ENCODE results near the gene LTC4S.
"Not testable (repeated sequence)": the region's sequence is repeated elsewhere in the genome, so short reads cannot be mapped to it uniquely, and the experiment has no call there.

The LTC4S gene

DNA sequence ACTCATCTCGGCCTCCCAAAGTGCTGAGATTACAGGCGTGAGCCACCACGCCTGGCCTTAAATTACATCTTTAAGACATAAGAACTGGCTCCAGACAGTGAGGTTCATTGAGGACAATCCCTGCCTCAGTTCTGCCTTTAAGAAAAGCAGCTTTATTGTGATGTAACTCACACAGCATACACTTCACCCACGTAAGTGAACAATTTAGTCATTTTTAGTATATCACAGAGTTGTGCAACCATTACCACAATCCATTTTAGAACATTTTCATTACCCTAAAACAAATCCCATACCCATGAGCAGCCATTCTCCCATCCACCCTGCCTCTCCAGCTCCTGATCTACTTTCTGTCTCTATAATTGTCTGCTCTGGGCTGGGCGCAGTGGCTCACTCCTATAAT lies 24.0 kb upstream of the LTC4S start:
- FAIRE-seq = no peak

DNA sequence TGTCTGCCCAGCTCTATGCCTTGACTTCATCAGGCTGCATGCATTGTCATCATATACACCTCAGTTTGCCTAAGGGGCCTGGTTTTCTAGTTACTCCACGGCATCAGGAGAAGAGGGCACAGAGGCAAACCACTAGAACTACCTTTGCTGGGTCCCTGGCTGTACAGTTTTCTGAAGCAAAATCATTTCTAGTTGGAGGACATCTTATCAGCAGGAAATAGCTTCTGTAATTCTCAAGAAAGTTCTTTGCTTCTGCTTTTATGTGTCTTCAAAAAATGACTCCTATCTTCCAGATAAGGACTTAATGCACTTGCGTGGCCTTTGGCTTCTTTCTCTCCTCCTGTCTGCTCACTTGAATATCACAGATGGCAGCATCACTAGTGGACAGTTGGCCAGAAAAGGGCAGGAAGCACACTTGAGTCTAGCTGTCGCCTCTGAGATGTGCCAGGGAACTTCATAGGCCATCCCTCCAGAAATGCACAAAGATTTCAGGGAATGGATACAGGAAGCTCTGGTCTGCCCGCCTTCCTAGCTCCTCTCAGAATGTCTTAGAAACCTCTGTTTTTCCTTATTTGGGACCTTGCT lies 22.4 kb upstream of the LTC4S start:
- no peak for FAIRE-seq

DNA sequence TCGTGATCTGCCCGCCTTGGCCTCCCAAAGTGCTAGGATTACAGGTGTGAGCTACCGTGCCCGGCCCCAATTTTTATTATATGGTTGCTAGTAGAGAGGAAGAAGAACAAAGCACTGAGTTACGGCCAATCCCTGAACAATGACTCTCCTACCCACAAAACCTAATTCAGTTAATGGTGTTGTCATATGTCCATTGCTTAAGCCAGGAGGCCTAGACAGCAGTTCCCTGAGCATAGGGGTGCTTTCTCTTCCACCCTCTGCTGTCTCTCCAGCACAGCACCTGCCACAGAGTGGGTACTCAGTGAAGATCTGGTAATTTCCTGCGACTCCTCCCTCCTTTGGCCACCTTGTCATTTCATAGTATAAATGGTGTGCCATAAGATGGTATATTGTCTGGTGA lies 21.4 kb upstream of the LTC4S start:
- no peak for FAIRE-seq

DNA sequence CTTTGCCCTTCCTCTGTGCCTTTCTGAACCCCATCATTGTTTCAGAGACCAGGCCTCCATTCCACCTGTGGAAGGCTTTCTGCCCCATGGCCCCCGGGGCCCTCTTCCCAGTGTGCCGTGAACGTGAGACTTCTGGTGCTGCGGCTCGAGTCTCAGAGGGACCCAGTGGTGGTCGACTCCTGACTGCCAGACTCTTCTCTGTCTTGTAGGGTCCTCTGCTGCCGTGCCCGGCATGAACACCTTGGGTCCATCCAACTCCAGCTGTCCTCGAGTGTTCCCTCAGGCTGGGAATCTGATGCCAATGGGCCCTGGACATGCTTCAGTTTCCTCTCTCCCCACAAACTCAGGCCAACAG lies 20.1 kb upstream of the LTC4S start:
- no peak for FAIRE-seq

DNA sequence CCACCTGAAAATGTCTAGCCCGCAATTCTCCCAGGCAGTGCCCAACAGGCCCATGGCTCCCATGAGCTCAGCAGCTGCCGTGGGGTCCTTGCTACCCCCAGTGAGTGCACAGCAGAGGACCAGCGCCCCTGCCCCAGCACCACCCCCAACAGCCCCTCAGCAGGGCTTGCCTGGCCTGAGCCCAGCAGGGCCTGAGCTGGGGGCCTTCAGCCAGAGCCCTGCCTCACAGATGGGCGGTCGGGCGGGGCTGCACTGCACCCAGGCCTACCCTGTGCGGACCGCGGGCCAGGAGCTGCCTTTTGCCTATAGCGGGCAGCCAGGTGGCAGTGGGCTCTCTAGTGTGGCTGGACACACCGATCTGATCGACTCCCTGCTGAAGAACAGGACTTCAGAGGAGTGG lies 19.3 kb upstream of the LTC4S start:
- no peak for FAIRE-seq

DNA sequence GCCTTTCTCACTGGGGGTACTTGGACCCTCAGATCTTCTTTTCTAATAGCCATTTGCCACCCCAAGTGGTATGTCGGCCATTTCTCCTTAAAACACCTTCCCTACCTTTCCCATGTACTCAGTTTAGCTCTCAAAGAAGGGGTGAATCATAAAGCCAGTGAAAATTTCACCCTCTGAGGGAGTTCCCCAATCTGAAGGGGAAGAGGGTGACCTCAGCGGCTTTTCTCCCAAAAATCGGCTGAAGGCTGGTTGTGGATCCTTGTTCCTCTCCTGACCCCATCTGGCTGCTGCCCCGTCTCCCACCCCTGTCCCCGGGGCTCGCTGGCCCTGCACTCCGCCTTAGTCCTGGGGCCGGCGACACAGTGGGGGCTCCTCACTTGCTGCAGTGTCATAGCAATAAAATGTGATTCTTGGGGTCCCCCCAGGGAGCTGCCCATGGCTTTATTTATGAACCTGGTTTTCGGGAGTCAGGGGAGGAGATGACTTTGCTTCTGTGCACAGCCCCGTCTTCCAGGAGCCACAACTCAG lies 17.3 kb upstream of the LTC4S start:
- FAIRE-seq = no peak

DNA sequence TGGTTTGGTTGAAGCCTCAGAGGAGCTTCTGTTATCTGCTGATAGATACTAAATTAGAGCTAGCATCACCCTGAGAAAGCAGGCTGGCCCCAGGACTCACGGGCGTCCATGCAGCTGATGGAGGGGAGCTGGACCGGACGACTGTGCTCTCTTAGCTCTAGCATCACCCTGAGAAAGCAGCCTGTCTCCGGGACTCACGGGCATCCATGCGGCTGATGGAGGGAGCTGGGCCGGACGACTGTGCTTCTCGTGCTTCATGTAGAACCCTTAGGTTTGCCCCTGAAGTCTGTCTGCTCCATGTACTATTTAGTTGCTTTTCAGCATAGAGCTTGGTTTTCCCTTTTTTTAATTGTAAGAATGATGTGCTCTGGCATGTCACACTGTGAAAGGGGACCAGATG lies 16.3 kb upstream of the LTC4S start:
- FAIRE-seq = no peak

DNA sequence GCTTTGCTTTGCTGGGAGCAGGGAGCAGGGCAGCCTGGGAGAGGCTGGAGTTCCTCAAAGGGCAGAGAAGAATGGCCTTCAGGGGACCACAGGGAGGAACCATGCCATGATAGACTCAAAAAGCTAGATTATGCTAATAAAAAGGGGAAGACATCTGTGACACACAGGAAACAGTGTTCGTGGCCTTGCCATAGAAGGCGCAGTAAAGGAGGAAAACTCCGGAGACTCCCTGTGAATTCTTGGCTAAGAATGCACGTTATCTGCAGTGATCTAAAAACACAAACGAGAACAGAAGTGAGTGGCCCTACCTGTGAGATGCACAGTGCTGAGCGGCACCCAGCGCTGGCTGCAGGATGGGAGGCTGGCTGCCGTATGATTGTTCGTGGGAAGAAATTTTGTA lies 15.9 kb upstream of the LTC4S start:
- FAIRE-seq = no peak

DNA sequence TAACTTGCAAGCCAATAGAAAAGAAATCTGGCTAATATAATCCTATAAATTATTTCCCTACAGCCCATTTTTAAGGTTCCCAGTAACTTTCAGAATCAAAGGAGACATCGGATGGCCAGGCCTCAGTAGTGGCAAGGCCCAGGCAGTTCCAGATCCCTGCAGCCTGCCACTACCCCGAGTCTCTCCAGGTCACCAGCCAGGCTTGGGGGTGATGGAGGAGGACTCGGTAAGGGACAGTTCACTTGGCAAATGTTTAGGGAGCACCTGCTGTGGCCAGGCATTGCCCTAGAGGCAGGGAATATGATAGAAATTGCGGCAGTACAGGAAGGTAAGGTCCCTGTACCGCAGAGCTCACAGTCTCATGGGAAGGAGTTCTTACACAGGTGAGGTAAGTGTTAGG lies 15.2 kb upstream of the LTC4S start:
- FAIRE-seq = no peak

DNA sequence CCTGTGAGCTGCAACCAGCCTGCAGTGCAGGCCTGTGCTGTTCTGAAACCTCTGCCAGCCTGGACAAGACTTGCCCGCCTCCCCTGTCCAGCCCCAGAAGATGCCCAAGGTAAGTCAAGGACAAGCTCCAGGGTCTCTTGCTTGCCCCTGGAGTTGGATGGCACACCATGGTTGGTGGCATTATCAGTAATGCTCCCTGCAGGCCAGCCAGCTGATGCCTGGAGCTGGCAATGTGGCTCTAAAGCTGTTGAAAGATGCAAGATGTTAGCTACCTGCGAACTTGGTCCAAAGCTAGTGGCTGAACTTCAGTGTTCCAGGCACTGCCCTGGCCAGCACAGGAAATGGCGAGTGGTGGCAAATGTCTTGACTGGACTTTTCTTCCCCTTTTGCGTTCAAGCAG lies 14.0 kb upstream of the LTC4S start:
- no peak for FAIRE-seq

DNA sequence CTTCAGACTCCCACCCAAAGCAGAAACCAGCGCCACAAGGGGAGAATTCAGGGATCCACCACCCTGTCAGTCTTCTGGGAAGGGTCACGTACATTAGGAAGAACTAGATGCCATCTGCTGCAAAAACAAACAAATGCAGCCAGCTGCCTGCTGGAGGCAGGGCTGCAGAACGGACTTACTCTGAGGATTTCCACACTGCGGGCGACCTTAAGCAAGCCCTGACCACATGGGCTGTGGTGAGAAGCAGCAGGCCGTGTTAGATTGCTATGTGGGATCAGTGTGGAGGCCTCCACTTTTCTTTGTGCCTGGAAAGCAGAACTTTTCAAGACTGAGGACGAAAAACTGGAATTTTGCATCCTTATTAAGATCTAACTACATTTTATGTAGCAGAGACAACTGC lies 13.4 kb upstream of the LTC4S start:
- FAIRE-seq = no peak

DNA sequence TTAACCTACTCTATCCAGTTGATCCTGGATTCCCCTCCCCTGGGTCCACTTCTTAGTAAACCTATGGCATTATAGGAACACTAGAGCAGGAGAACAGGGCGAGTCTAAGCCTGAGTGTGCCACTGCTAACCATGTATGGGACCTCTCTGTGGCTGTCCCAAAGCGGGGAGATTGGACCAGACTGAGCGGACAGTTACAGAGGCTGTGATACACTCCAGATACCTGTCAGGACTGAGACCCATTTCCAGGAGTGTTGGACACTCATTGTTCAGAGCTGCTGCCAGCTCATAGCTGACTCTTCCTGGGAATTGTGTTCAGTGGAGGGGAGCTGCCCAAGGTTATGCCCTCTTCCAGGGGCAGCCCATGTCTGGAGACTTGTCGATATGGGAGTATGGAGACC lies 11.9 kb upstream of the LTC4S start:
- no peak for FAIRE-seq

DNA sequence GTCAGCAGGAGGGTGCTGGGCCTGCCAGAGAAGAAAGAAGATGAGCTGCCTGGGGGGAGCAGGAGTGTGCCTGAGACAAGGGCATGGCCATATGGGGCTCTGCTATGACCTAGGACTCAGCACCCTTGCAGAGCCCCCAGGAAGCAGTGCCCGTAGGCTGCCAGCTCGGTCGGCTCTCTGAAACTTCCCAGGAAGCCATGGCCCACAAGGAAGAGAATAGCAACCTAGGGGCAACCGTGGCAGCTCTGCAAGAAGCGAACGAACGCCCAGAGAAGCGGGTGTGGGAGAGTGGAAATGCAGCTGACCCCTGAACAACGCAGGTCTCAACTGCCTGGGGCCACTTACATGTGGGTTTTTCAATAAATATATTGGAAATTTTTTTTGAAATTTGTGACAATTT lies 10.7 kb upstream of the LTC4S start:
- FAIRE-seq = no peak

DNA sequence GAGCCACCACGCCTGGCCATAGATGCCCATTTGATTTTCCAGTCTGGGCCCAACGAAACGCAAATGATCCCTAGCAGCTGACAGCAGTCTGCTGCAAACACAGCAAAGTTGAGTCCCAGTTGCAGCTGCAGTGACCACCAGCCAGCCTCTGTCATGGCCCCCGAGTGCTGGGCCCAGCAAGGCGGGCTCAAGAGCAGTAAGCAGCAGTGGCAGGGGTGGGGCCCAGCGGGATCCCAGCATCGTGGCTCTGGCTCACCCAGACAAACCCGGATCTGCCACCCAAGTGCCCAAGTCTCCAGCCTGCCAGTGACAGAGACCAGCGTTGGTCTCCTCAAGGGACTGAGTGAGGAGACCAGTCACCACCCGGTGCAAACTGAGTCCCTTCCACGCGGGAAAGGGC lies 6.9 kb upstream of the LTC4S start:
- FAIRE-seq = no peak

DNA sequence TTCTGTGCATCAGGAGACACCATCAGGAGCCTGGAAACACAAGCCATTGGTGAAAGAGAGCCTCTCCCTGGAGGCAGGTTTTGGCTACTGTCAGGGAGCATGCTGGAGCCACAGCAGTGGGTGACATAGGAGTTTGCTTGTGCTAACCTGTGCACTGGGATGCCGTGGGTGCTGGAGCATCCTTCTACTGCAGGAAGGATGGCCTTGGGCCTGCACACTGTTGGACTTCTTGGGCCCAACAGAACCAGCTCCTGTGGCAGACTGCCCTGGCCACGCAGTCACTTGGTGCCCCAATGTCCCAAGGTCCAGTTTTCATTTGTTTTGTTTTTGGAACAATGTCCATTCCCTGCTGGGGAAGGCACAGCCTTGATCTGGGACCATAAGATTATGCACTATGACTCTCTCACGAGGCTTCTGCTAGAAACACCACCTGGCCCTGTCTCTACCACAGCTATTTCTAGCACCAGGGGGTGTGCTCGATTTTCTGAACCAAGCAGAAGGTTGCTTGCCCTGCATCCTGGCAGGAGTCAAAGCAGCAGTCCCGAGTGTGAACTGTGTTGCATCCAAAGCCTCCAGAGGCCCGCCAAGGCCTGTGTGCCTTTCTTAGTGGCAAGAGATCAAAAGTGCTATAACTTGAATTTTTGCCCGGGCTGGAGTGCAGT lies 5.5 kb upstream of the LTC4S start:
- no peak for FAIRE-seq

DNA sequence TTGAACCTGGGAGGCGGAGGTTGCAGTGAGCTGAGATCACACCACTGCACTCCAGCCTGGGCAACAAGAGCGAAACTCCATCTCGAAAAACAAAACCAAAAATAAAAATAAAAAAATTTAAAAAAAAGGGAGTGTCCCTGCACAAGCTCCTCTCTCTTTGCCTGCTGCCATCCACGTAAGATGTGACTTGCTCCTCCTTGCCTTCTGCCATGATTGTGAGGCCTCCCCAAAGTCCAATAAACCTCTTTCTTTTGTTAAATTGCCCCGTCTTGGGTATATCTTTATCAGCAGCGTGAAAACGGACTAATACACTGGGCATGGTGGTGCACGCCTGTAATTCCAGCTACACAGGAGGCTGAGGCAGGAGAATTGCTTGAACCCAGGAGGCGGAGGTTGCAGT lies 4.5 kb upstream of the LTC4S start:
- not testable (repeated sequence) for FAIRE-seq

DNA sequence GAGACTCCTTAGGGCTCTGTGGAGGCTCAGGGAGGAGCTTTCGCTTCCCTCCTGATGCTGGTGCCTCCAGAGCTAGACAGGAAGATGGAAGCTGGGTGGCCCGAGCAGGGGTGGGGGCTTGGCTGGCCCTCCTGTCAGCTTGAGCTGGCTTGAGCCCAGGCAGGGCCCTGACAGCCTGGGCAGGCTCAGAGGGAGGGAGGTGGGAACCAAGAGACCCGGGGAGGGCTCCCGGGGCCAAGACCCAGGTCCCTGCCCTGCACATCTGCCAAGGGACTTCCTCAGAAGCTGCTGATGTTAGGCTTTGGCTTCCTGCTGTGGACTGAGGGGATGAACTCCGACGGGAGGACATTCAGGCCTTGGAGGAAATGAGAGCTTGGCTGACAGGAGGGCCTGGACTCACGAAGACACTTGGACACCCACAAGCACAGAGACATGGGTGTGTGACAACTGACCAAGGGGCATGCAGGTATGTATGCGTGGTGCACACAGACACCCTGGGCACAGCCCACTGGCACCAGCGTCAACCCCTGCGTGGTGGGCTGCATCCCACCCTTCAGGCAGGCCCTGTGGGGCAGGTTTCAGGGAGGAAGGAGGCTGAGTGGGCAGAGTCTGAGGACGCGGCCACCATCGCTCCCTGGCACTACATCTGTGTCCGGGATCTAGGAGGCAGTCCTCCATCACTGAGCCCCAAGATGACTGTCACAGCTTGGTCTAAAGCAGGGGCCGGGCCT lies 1.7 kb upstream of the LTC4S start:
- FAIRE-seq = no peak

DNA sequence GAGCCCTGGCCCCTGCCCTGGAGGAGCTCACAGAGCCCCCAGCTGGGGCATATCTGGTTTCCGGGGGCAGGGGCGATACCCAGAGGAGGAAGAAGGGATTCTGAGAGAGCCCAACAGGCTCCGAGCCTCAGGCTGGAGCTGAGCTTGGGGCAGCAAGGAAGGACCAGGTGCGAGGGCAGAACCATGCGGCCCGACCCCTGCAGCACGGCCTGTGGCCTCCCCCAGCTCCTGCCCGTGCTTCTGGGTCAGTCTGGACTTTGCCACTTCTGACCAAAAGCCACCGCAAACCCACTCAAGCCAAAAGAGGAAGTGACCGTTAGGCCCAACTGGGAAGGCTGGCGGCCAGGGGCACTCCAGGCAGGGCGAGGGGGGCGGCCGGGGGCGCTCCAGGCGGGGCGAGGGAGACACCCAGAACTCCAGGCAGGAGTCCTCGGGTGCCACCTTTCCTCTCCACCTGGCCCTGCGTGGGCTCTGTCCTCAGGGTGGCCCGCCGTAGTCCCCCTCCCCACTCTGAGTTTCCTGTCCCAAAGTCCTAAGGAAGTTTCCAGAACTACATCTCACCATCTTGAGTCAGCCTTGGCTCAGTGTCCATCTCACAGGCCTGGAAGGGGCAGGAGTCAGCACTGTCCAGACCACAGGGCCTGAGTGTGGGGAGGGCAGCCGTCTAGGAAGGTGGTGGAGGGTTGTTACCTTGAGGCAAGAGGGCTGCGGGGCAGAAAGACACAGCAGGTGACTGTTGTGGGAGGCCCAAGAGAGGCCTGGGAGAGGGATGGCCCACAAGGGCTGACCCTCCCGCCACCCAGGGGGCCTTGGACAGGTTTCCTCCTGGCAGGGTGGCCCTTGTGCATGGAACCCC lies 946 bp upstream of the LTC4S start:
- FAIRE-seq = no peak

DNA sequence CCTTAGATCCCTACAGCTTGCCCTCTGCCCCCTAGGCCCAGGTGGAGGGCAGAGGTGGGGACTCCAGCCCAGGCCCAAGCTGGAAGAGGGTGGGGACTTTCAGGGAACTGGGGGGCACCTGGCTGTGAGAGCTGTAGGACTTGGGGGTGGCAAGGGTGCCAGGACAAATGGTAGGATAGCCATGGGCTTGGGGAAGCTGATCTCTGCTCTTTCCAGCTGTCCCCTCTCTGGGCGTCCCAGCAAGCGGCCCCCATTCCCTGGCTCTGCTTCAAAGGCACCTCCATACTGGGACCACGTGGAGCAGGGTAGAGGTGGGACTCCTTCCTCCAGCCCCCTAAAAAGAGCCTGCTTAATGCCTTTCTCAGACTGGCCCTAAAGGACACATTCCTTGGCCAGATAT lies 385 bp downstream of the LTC4S start:
- FAIRE-seq = no peak

DNA sequence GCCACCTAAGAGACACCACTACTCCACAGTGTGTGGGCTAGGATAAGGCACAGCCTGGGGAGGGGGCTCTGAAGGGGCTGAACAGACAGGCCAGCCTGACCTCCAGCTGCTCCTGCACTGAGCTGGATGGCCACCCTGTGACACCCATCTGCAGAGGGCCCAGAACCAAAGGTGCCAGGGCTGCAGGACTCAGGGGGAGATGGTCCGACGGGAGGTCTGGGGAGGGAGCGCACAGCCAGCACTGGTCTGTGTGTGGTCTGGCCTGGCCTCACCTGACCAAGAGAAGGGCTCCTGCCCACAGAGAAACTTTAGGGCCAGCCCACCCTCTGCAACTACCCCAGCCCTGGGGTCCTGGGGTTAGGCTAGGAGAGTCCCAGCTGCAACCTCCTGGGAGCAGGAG lies 789 bp downstream of the LTC4S start:
- no peak for FAIRE-seq

DNA sequence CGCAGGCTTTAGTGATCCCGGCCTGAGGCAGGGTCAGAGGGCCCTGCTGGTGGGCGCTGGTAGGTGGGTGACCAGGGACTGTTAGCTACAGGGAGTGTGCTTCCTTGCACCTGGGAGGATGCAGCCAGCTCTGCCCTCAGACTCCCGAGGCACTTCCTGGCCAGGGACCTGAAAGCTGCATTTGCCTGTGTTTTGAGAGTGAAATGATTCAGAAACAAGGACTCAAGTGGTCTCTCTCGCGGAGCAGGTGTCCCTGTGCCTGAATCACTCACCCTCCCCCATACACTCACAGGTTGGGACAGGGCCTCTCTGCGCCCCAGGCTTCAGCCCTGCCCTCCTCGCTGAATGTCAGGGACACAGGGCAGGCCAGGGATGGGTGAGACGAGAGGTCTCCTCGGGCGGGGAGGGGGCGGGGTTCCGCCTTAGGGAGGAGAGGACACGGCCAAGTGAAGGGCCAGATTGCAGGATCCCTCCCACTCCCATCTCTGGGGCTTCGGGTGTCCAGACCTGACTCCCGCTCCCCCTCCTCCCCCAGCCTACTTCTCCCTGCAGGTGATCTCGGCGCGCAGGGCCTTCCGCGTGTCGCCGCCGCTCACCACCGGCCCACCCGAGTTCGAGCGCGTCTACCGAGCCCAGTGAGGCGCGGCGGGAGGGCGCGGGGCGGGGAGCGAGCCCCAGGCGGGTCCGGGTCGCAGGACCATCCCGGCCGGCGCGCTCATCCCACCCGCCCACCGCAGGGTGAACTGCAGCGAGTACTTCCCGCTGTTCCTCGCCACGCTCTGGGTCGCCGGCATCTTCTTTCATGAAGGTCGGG lies 1.5 kb downstream of the LTC4S start:
- no peak for FAIRE-seq
